ENCODE results near the gene HEXIM2.

Gene HEXIM2

GRCh38 chr17:45172541-45173286, 11.0 kb downstream of the HEXIM2 start:
- no peak overlapping the region for H3K27ac ChIP-seq
- TF ChIP-seq CTCF (IDR thresholded peaks at IDR 0.05) (no peak), ZFX (IDR thresholded peaks at IDR 0.05; ENCODE audit: borderline replicate concordance) (no peak)

GRCh38 chr17:45175759-45176115, 14.1 kb downstream of the HEXIM2 start:
- no peak for TF ChIP-seq CTCF (IDR thresholded peaks at IDR 0.05)
- TF ChIP-seq ZFX (IDR thresholded peaks at IDR 0.05; ENCODE audit: borderline replicate concordance): no peak
- no peak overlapping the region for H3K27ac ChIP-seq

- H3K27ac ChIP-seq: no peak overlapping the region
- TF ChIP-seq CTCF (IDR thresholded peaks at IDR 0.05) (no peak), ZFX (IDR thresholded peaks at IDR 0.05; ENCODE audit: borderline replicate concordance) (no peak)
These were observed 15.9 kb downstream of the HEXIM2 start for GRCh38 chr17:45177563-45177962.

GRCh38 chr17:45184144-45184543, 22.5 kb downstream of the HEXIM2 start:
- no peak overlapping the region for H3K27ac ChIP-seq
- no peak for TF ChIP-seq ZFX (IDR thresholded peaks at IDR 0.05; ENCODE audit: borderline replicate concordance)
- no peak for TF ChIP-seq CTCF (IDR thresholded peaks at IDR 0.05)

GRCh38 chr17:45186801-45187354, 25.2 kb downstream of the HEXIM2 start:
- no peak overlapping the region for H3K27ac ChIP-seq
- no peak for TF ChIP-seq ZFX (IDR thresholded peaks at IDR 0.05; ENCODE audit: borderline replicate concordance)
- TF ChIP-seq CTCF (IDR thresholded peaks at IDR 0.05): no peak

- TF ChIP-seq CTCF (IDR thresholded peaks at IDR 0.05) (no peak), ZFX (IDR thresholded peaks at IDR 0.05; ENCODE audit: borderline replicate concordance) (no peak)
These were observed 27.3 kb downstream of the HEXIM2 start for GRCh38 chr17:45189009-45189408.

GRCh38 chr17:45190503-45191255, 29.0 kb downstream of the HEXIM2 start:
- H3K27ac ChIP-seq: no peak overlapping the region
- TF ChIP-seq ZFX (IDR thresholded peaks at IDR 0.05; ENCODE audit: borderline replicate concordance): no peak

More at GRCh38 chr17:45189009-45189408, 27.3 kb downstream of the HEXIM2 start:
- no peak overlapping the region for H3K27ac ChIP-seq

Measured in 22Rv1 (cell line).